ENCODE results near the gene SEMA6D. TPM values are rescaled to one million over a fixed set of nuclear protein-coding genes. Genes with fewer than 3 reads are reported as not detected.

Gene SEMA6D
- total RNA-seq, 1 experiment from 2014 or later = 0.03 TPM

DNA sequence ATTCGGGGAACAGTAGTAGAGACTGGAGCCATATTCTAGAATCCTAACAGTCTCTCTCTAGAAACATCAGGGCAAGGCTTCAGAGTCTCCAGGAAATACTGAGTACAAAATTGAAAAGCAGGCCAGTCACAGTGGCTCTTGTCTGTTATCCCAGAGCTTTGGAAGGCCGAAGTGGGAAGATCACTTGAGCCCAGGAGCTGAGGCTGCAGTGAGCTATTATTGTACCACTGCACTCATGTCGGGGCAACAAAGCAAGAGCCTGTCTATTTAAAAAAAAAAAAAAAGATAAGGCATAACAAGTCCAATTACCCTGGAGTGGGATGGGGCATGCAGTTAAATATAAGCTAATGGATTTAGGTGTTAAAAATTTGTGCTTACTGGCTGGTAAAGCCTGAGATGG lies 79.0 kb downstream of the SEMA6D start:
- in situ Hi-C loops (cut with HindIII; ENCODE audit: low pct_unique_long_range_greater_than_20kb, low sequenced_read_pairs) = no loop called here
- Histone ChIP-seq H3K4me3 (ENCODE audit: low read depth in 2 of 2, low read length in 2 of 2) (no peak overlapping the region), H3K36me3 (ENCODE audit: control insufficient read depth, insufficient read depth, low read length) (no peaks in the 10 kb centered on the region), H3K27ac (ENCODE audit: low read length) (no peak overlapping the region), H3K27me3 (ENCODE audit: control insufficient read depth, insufficient read depth, low read length) (no peaks in the 10 kb centered on the region), H3K4me1 (ENCODE audit: control insufficient read depth, insufficient read depth, low read length) (no peaks in the 10 kb centered on the region), H3K9me3 (ENCODE audit: control insufficient read depth, insufficient read depth, low read depth, low read length) (no peaks in the 10 kb centered on the region)
- DNase-seq (ENCODE audit: low read depth, low spot score) (no peak), ATAC-seq (no peak)
- intact Hi-C loops (cut with micrococcal nuclease; ENCODE audit: unreplicated experiment) = no loop called here
- TF ChIP-seq CTCF (IDR thresholded peaks at IDR 0.05) = no peak
- no peak for TF ChIP-seq TCF7L2 (IDR thresholded peaks at IDR 0.05; ENCODE audit: low read depth, low read length)
- TF ChIP-seq, protein P1, sequence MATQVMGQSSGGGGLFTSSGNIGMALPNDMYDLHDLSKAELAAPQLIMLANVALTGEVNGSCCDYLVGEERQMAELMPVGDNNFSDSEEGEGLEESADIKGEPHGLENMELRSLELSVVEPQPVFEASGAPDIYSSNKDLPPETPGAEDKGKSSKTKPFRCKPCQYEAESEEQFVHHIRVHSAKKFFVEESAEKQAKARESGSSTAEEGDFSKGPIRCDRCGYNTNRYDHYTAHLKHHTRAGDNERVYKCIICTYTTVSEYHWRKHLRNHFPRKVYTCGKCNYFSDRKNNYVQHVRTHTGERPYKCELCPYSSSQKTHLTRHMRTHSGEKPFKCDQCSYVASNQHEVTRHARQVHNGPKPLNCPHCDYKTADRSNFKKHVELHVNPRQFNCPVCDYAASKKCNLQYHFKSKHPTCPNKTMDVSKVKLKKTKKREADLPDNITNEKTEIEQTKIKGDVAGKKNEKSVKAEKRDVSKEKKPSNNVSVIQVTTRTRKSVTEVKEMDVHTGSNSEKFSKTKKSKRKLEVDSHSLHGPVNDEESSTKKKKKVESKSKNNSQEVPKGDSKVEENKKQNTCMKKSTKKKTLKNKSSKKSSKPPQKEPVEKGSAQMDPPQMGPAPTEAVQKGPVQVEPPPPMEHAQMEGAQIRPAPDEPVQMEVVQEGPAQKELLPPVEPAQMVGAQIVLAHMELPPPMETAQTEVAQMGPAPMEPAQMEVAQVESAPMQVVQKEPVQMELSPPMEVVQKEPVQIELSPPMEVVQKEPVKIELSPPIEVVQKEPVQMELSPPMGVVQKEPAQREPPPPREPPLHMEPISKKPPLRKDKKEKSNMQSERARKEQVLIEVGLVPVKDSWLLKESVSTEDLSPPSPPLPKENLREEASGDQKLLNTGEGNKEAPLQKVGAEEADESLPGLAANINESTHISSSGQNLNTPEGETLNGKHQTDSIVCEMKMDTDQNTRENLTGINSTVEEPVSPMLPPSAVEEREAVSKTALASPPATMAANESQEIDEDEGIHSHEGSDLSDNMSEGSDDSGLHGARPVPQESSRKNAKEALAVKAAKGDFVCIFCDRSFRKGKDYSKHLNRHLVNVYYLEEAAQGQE (IDR thresholded peaks at IDR 0.05; ENCODE audit: insufficient read depth in 1 of 2, low read depth in 2 of 2, low read length in 1 of 2) = no peak
- TF ChIP-seq POLR2AphosphoS5 (IDR thresholded peaks at IDR 0.05; ENCODE audit: low read depth, low read length) = no peak
- TF ChIP-seq SIN3A (IDR thresholded peaks at IDR 0.05; ENCODE audit: borderline replicate concordance, insufficient read depth, low read depth, low read length) = no peak
- ChIA-PET POLR2A (no interaction called here), CTCF (no interaction called here)
- BruUV-seq (replicated peaks) = no TSS peak

DNA sequence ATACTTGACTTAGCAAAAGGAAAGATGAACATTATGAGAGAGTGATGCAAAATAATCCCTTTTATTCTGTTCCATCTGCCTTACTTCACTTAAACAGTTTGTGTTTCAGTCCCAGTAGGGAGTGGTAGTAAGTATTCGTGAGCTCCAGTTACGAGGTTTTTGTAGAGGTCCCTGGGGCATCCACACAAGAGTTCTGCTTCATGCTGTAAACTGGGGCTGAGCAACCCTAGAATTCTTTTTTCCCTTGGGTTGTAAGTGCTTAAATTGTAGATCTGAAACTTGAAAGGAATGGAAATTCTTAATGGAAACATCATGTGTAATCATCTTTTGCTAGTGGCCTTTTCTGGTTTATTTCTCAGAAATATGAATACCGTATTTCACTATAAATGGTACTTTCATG lies 79.5 kb downstream of the SEMA6D start:
- in situ Hi-C loops (cut with HindIII; ENCODE audit: low pct_unique_long_range_greater_than_20kb, low sequenced_read_pairs) (no loop called here), intact Hi-C loops (cut with micrococcal nuclease; ENCODE audit: unreplicated experiment) (no loop called here)
- TF ChIP-seq SIN3A (IDR thresholded peaks at IDR 0.05; ENCODE audit: borderline replicate concordance, insufficient read depth, low read depth, low read length) (no peak), CTCF (IDR thresholded peaks at IDR 0.05) (no peak), POLR2AphosphoS5 (IDR thresholded peaks at IDR 0.05; ENCODE audit: low read depth, low read length) (no peak), TCF7L2 (IDR thresholded peaks at IDR 0.05; ENCODE audit: low read depth, low read length) (no peak)
- TF ChIP-seq, protein P1 (IDR thresholded peaks at IDR 0.05; ENCODE audit: insufficient read depth in 1 of 2, low read depth in 2 of 2, low read length in 1 of 2) = no peak
- DNase-seq (ENCODE audit: low read depth, low spot score) = no peak
- Histone ChIP-seq H3K36me3 (ENCODE audit: control insufficient read depth, insufficient read depth, low read length) (no peaks in the 10 kb centered on the region), H3K4me1 (ENCODE audit: control insufficient read depth, insufficient read depth, low read length) (no peaks in the 10 kb centered on the region), H3K27ac (ENCODE audit: low read length) (no peak overlapping the region), H3K9me3 (ENCODE audit: control insufficient read depth, insufficient read depth, low read depth, low read length) (no peaks in the 10 kb centered on the region), H3K27me3 (ENCODE audit: control insufficient read depth, insufficient read depth, low read length) (no peaks in the 10 kb centered on the region), H3K4me3 (ENCODE audit: low read depth in 2 of 2, low read length in 2 of 2) (no peak overlapping the region)
- ATAC-seq = no peak
- no TSS peak for BruUV-seq (replicated peaks)
- ChIA-PET POLR2A (no interaction called here), CTCF (no interaction called here)

Data from Panc1 (cell line).